HG02970 (cell line): ENCODE measurements around the gene WEE2.
A peak's percentile ranks its signal among the peaks of the same experiment; 100 is the strongest.
"Not testable (repeated sequence)": the region's sequence is repeated elsewhere in the genome, so short reads cannot be mapped to it uniquely, and the experiment has no call there.

ENCODE experiments used
- ATAC-seq: cut with Tn5 transposase; IDR thresholded peaks from one replicate; pipeline ENCODE4 v1.9.1; 2021; ENCODE audit warnings: mild to moderate bottlenecking, moderate library complexity, moderate number of reproducible peaks; ENCODE audit not compliant: unreplicated experiment, low FRiP score

WEE2 gene

GRCh38 chr7:141710301-141710700 lies 2.1 kb downstream of the WEE2 start:
- no peak for ATAC-seq

GRCh38 chr7:141712603-141713255 lies 4.6 kb downstream of the WEE2 start:
- no peak for ATAC-seq

- ATAC-seq = no peak
Measured at GRCh38 chr7:141713890-141714289, 5.7 kb downstream of the WEE2 start.

- ATAC-seq = no peak
Measured at GRCh38 chr7:141714571-141714970, 6.4 kb downstream of the WEE2 start.

GRCh38 chr7:141715018-141715417 lies 6.9 kb downstream of the WEE2 start:
- no peak for ATAC-seq

- ATAC-seq = no peak
Measured at GRCh38 chr7:141715794-141716689, 7.9 kb downstream of the WEE2 start.

- ATAC-seq = no peak
Measured at GRCh38 chr7:141717450-141717849, 9.3 kb downstream of the WEE2 start.

GRCh38 chr7:141722529-141722928 lies 14.4 kb downstream of the WEE2 start:
- ATAC-seq = no peak

GRCh38 chr7:141729020-141729419 lies 20.9 kb downstream of the WEE2 start:
- ATAC-seq = no peak

GRCh38 chr7:141731476-141732149 lies 23.5 kb downstream of the WEE2 start:
- ATAC-seq = no peak

GRCh38 chr7:141737118-141737835 lies 29.1 kb downstream of the WEE2 start:
- no peak for ATAC-seq

GRCh38 chr7:141737836-141738591 lies 29.9 kb downstream of the WEE2 start, which contains the start of gene SSBP1:
Gene SSBP1 (plus strand): TSS chr7:141738358. CDS start chr7:141739167, 809 bp downstream.
- ATAC-seq = peak; percentile 93

- ATAC-seq = no peak
Measured at GRCh38 chr7:141738592-141739013, 30.4 kb downstream of the WEE2 start.

GRCh38 chr7:141739250-141739649 lies 31.1 kb downstream of the WEE2 start:
- no peak for ATAC-seq

GRCh38 chr7:141742229-141742628 lies 34.1 kb downstream of the WEE2 start:
- ATAC-seq = no peak

GRCh38 chr7:141744131-141744530 lies 36.0 kb downstream of the WEE2 start:
- no peak for ATAC-seq

GRCh38 chr7:141748396-141748795 lies 40.2 kb downstream of the WEE2 start:
- ATAC-seq = no peak

- ATAC-seq = not testable (repeated sequence)
Measured at GRCh38 chr7:141751904-141752303, 43.8 kb downstream of the WEE2 start.

- ATAC-seq = no peak
Measured at GRCh38 chr7:141752634-141753033, 44.5 kb downstream of the WEE2 start.

GRCh38 chr7:141754939-141755338 lies 46.8 kb downstream of the WEE2 start:
- no peak for ATAC-seq
